ENCODE data around the gene MREG.

- TF ChIP-seq YY1 (tag by site-specific recombination; IDR thresholded peaks at IDR 0.05) (no peak), BCL11A (tag by site-specific recombination; IDR thresholded peaks at IDR 0.05; ENCODE audit: low read depth) (no peak)
These were observed 66.8 kb downstream of the MREG start for GRCh38 chr2:215946586-215946985.

Data from HEK293 (cell line).